HG02870 (cell line): ENCODE measurements around the gene TARDBP.
A peak's percentile ranks its signal among the peaks of the same experiment; 100 is the strongest.
"Not testable (repeated sequence)": the region's sequence is repeated elsewhere in the genome, so short reads cannot be mapped to it uniquely, and the experiment has no call there.

Experiments
- ATAC-seq: cut with Tn5 transposase; IDR thresholded peaks from one replicate; pipeline ENCODE4 v1.9.1; 2021; ENCODE audit warnings: mild to moderate bottlenecking, moderate library complexity; ENCODE audit not compliant: unreplicated experiment

Gene TARDBP

GRCh38 chr1:11059155-11059967, 46.9 kb downstream of the TARDBP start:
- peak; percentile 10 for ATAC-seq

- peak; percentile 81 for ATAC-seq
Observed at GRCh38 chr1:11059968-11060830, 47.7 kb downstream of the TARDBP start, which contains the start of gene SRM. TSS of gene SRM (minus strand) at chr1:11060018. CDS start at chr1:11059943, 75 bp downstream.

GRCh38 chr1:11061652-11062365, 49.4 kb downstream of the TARDBP start:
- no peak for ATAC-seq

DNA sequence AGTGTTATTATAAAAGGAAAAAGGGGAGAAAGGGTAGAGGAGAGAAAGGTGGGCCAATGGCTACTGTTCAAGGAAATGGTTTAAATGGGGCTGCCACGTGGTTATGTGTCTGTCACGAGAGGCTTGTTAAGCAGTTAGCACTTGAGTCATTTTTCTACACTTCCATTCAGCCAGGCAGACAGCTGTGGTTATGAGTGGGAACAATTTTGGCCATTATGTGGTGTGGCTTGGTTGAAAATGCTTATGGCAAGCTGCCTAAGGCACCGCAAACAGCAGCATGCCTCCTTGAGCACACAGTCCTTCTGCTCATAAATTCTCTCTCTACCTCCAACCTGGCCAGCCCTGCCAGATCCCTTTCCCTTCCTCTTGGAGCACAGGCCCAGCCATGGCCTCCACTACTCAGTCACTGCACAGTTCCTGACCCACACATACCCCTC, 50.5 kb downstream of the TARDBP start:
- peak; percentile 33 for ATAC-seq

- not testable (repeated sequence) for ATAC-seq
Observed at GRCh38 chr1:11063937-11064537, 51.6 kb downstream of the TARDBP start.

- ATAC-seq = no peak
Observed at GRCh38 chr1:11064942-11065341, 52.5 kb downstream of the TARDBP start.

GRCh38 chr1:11065796-11066195, 53.3 kb downstream of the TARDBP start:
- no peak for ATAC-seq

GRCh38 chr1:11067716-11068599, 55.5 kb downstream of the TARDBP start:
- no peak for ATAC-seq

- no peak for ATAC-seq
Observed at GRCh38 chr1:11068600-11069473, 56.4 kb downstream of the TARDBP start.

GRCh38 chr1:11070876-11071275, 58.4 kb downstream of the TARDBP start:
- ATAC-seq = no peak

DNA sequence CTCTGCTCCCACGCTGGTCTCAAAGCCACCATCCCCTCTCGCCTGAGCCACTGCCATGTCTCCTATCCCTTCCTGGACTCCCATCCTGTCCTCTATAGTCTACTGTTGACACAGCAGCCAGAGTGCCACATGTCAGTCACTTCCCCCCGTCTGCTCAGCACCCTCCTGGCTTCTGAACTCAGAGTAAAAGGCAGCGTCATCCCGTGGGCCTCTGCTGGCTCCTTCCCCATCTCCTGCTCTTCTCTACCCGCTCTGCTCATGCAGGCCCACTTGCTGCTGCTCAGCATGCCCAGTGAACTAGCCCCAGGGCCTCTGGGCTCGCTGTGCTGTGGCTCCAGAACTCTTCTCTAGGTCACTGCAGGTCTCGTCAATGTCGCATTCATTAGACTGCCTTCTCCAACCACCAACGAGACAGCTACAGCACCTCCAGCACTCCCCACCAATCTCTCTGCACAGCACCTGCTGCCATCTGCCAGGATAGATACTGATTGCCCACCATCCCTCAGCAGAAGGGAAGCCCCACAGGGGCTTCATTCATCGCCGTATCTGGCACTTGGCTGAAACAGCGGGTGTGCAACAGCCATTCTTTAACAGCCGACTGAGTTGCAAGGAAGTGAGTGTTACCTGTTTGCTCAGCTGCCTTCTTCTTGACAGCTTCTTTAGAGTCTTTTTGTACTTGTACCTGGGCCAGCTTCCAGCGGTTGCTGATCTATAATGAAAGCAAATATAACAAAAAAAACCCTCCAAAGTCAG, 59.2 kb downstream of the TARDBP start:
- ATAC-seq = no peak

GRCh38 chr1:11072216-11072917, 59.9 kb downstream of the TARDBP start:
- no peak for ATAC-seq

GRCh38 chr1:11073398-11073797, 60.9 kb downstream of the TARDBP start:
- ATAC-seq = not testable (repeated sequence)
